ENCODE results near the gene MFSD12.

DNA sequence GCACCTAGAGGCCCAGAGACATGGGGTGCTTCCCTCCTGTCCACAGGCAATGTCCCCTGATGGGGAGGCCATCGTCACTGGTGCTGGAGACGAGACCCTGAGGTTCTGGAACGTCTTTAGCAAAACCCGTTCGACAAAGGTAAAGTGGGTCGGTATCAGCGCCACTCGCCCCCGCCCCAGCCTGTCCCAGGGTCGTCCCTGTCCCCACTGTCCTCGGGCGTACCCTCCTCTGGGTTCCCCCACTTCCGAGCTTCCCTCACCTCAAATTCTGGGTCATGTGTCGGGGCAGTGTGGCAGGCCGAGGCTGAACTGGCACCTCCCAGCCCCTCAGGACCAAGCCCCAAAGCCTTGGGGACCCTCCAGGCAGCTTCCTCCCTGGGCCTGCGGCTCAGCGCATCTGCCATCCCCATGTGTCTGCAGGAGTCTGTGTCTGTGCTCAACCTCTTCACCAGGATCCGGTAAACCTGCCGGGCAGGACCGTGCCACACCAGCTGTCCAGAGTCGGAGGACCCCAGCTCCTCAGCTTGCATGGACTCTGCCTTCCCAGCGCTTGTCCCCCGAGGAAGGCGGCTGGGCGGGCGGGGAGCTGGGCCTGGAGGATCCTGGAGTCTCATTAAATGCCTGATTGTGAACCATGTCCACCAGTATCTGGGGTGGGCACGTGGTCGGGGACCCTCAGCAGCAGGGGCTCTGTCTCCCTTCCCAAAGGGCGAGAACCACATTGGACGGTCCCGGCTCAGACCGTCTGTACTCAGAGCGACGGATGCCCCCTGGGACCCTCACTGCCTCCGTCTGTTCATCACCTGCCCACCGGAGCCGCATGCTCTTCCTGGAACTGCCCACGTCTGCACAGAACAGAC is 22.8 kb downstream of the MFSD12 start:
- TF ChIP-seq POLR2A (IDR thresholded peaks at IDR 0.05) (no peak), EP300 (IDR thresholded peaks at IDR 0.05) (no peak)
- TF ChIP-seq, protein P1, sequence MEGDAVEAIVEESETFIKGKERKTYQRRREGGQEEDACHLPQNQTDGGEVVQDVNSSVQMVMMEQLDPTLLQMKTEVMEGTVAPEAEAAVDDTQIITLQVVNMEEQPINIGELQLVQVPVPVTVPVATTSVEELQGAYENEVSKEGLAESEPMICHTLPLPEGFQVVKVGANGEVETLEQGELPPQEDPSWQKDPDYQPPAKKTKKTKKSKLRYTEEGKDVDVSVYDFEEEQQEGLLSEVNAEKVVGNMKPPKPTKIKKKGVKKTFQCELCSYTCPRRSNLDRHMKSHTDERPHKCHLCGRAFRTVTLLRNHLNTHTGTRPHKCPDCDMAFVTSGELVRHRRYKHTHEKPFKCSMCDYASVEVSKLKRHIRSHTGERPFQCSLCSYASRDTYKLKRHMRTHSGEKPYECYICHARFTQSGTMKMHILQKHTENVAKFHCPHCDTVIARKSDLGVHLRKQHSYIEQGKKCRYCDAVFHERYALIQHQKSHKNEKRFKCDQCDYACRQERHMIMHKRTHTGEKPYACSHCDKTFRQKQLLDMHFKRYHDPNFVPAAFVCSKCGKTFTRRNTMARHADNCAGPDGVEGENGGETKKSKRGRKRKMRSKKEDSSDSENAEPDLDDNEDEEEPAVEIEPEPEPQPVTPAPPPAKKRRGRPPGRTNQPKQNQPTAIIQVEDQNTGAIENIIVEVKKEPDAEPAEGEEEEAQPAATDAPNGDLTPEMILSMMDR (IDR thresholded peaks at IDR 0.05) = no peak
